Fibroblast of villous mesenchyme (primary cell): ENCODE data around the gene C10orf62. TPM values are rescaled to one million over a fixed set of nuclear protein-coding genes. Genes with fewer than 3 reads are reported as not detected.
"Not testable (repeated sequence)": the region's sequence is repeated elsewhere in the genome, so short reads cannot be mapped to it uniquely, and the experiment has no call there.

ENCODE experiments used
- DNase-seq: peaks from one replicate; pipeline ENCODE4 v3.0.0-alpha.2; 2010; ENCODE audit warnings: low read depth
- H3K4me3 ChIP-seq: 2 replicates; pipeline ENCODE4 v1.5.1; 2011; ENCODE audit warnings: low read depth, mild to moderate bottlenecking, low read length
- total RNA-seq: library from RNA; depleted of rRNA; stranded (reverse); fragments of >200 nt; gene quantifications from 2 replicates; pipeline ENCODE4 v1.2.3, GENCODE V29; 2012
- TF ChIP-seq, protein P1 (sequence below): IDR thresholded peaks from 2 replicates; pipeline ENCODE4 v1.5.1; 2012; ENCODE audit warnings: low read depth, mild to moderate bottlenecking, low read length; ENCODE audit not compliant: insufficient read depth

The C10orf62 gene
- total RNA-seq, 1 donor, result not detected

DNA sequence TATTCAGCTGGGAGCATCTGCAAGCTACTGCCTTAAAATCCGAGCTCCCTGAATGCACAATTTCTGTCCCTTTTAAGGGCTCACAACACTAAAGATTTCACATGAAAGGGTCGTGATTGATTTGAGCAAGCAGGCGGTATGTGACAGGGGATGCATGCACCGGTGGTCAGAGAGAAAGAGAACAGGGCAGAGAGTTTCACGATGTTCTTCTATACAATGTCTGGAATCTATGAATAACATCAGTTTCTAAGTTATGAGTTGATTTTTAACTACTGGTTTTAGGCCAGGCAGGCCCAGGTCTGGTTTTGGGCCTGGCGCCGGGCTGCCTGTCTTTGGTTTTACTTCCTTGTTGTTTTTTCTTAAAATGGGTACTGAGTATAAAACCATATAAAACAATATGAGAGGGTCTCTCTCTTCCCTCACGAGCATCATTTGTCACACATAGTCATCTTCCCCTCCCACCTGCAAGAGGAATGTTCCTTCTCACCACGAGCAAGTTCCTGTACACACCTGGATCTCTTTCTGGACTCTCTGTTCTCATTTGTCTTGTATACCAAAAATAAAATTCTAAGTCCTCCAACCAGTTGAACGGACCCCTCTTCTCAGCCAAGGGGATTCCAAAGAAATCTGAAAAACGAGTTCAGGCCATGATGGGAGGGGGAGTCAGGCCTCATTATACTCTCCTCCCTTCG, 28.0 kb upstream of the C10orf62 start:
- not testable (repeated sequence) for H3K4me3 ChIP-seq, DNase-seq

DNA sequence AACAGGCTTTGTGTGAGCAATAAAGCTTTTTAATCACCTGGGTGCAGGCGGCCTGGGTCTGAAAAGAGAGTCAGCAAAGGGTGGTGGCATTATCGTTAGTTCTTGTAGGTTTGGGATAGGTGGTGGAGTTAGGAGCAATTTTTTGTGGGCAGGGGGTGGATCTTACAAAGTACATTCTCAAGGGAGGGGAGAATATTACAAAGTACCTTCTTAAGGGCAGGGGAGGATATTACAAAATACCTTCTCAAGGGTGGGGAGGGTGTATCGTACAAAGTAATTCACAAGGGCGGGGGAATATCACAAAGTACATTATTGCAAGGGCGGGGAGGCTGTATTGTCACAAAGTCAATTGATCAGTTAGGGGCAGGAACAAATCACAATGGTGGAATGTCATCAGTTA, 27.2 kb upstream of the C10orf62 start:
- not testable (repeated sequence) for DNase-seq, H3K4me3 ChIP-seq

DNA sequence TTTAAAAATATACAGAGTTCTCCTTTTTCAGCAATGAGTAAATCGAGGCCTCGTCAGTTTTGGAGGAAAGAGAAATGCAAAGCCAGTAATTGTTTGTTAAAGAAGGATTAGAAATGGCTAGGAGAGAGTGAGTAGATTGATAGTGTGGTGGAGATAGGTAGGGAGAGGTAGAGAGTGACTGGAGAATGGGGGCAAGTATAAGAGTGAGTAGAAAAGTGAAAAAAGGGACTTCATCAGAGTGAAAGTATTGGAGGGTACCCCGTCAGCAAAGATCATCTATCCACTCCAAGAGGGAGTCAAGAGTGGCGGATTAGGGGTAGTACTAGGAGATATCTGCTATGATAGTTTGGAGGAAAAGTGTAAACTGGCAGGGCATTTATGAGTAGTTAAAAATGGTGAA, 26.2 kb upstream of the C10orf62 start:
- no peak for DNase-seq
- no peak overlapping the region for H3K4me3 ChIP-seq
- TF ChIP-seq, protein P1, sequence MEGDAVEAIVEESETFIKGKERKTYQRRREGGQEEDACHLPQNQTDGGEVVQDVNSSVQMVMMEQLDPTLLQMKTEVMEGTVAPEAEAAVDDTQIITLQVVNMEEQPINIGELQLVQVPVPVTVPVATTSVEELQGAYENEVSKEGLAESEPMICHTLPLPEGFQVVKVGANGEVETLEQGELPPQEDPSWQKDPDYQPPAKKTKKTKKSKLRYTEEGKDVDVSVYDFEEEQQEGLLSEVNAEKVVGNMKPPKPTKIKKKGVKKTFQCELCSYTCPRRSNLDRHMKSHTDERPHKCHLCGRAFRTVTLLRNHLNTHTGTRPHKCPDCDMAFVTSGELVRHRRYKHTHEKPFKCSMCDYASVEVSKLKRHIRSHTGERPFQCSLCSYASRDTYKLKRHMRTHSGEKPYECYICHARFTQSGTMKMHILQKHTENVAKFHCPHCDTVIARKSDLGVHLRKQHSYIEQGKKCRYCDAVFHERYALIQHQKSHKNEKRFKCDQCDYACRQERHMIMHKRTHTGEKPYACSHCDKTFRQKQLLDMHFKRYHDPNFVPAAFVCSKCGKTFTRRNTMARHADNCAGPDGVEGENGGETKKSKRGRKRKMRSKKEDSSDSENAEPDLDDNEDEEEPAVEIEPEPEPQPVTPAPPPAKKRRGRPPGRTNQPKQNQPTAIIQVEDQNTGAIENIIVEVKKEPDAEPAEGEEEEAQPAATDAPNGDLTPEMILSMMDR, result no peak

DNA sequence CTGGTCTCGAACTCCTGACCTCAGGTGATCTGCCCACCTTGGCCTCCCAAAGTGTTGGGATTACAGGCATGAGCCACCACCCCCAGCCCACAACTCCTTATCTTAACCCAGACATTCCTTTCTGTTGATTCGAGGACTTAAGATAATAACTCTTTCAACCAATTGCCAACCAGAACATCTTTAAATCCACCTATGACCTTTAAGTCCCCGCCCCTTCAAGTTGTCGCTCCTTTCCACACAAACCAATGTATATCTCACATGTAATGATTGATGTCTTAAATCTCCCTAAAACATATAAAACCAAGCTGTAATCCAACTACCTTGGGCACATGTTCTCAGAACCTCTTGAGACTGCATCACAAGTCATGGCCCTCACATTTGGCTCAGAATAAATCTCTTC, 24.7 kb upstream of the C10orf62 start:
- no peak overlapping the region for H3K4me3 ChIP-seq
- TF ChIP-seq, protein P1, result no peak
- DNase-seq, result no peak

DNA sequence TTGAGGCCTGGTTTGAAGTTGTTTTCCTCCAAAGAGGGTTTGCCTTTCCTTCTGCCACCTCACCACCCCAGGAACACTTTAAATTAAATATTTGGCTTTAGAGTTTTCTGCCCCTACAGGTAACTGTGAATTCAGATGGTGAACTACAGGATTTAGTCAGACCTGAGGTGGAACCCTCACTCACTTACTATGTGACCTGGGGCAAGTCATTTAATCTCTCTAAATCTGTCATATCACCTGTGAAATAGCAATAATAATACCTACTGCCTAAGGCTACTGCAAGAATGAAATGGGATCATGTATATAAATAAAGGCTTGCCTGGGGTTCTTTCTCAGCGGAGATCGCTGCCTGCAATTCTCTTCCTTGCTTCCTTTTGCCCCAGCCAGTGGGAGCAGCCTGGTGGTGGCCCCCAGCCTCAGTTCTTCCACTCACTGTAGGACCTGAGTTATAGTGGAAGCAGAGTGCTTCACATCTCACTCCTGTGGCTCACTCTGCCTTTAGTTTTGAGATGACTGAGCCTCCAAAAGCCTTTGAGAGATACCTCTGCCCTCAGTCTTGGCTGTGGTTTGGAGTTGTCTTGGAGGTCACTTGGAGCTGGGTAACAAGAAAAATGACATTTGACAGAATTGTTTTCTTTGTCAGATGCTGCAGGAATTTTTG, 23.1 kb upstream of the C10orf62 start:
- TF ChIP-seq, protein P1, result no peak
- H3K4me3 ChIP-seq, result no peak overlapping the region
- DNase-seq, result no peak

DNA sequence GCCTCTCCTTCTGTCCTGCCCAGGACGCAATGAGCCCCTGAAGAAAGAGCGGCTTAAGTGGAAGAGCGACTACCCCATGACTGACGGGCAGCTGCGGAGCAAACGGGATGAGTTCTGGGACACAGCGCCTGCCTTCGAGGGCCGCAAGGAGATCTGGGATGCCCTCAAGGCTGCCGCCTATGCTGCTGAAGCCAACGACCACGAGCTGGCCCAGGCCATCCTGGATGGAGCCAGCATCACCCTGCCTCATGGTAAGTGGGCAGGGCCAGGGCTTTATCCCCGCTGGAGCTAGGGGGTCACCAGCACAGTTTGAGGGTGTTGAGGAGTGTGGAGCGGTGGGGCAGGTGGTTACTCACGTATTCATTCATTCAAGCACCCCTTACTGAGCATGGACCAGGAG, 21.6 kb upstream of the C10orf62 start:
- no peak for DNase-seq
- H3K4me3 ChIP-seq, result no peak overlapping the region
- TF ChIP-seq, protein P1, result no peak

DNA sequence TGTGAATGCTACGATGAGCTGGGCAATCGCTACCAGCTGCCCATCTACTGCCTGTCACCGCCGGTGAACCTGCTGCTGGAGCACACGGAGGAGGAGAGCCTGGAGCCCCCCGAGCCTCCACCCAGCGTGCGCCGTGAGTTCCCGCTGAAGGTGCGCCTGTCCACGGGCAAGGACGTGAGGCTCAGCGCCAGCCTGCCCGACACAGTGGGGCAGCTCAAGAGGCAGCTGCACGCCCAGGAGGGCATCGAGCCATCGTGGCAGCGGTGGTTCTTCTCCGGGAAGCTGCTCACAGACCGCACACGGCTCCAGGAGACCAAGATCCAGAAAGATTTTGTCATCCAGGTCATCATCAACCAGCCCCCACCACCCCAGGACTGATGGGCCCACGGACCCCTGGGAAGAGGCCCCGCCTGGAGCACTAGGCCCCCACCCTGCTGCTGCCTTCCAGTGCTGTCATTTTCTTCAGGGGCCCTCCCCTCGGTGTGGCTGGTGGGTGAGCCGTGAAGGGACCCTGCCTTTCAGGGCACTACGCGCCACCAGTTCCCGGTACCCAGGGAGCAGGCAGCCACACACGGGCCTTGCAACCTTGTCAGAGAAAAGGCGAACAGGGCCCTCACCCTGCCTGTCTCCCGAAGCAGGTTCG, 19.3 kb upstream of the C10orf62 start:
- no peak overlapping the region for H3K4me3 ChIP-seq
- TF ChIP-seq, protein P1, result no peak
- DNase-seq, result no peak
